HL-60/S4 treated with phorbol 12-myristate 13-acetate at 8.2 ng/mL for 4 days and 3 days (cell line): ENCODE data around the gene LAD1.

Source experiments
- in situ Hi-C: fragments of 300-500 bp; cut with MboI; formaldehyde crosslinking; loops from 2 replicates; pipeline ENCODE4 v1.15.0; 2022; ENCODE audit warnings: low sequenced_read_pairs

The LAD1 gene

GRCh38 chr1:201349092-201349491, 50.0 kb downstream of the LAD1 start:
- in situ Hi-C loops, result no loop called here

DNA sequence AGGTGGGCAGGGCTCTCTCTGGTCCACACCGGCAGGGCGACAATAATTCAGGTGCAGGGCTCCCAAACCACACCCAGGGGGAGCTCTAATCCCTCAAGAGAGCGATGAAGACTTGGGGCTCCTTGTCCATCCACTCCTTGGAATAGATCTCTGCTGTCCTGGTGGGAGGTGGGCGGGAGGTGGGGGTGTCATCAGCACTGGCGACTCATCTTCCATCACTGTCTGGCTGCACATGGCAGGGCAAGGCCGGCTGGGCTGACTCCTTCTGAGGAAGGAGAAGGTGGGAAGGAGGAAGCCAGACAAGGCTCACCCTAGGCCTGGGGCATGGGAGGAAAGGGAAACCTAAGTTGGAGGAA, 50.9 kb downstream of the LAD1 start:
- in situ Hi-C loops, result no loop called here

DNA sequence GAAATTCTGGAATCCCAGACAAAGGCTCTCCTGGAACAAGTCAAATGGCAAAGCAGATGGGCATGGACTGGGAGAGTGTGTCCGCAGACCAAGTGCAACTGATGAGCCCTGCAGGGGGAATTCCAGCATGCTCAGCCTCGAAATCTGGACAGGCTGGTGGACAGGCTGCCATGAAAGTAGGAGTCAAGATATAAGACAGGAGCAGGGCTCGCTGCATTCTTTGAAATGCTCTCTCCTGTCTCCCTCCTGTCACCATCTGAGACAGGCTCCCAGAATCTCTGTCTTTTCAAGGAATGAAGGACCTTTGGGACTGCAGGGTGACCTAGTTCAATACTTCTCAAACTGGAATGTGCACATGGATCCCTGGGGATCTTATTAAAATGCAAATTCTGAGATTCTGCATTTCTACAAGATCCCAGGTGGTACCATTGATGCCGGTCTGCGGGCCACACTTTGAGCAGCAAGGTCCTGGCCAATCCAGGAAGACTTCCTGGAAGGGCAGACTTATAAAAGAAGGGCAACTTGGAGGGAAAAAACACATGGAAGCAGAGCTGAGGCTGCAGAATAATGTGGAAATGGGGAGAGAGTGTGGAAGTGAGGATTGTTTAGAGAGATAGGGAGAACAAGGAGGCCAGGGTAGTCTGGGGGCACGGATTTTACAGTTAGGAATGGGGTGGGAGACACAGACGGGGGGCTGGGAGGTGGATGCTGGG, 51.5 kb downstream of the LAD1 start:
- in situ Hi-C loops, result no loop called here

DNA sequence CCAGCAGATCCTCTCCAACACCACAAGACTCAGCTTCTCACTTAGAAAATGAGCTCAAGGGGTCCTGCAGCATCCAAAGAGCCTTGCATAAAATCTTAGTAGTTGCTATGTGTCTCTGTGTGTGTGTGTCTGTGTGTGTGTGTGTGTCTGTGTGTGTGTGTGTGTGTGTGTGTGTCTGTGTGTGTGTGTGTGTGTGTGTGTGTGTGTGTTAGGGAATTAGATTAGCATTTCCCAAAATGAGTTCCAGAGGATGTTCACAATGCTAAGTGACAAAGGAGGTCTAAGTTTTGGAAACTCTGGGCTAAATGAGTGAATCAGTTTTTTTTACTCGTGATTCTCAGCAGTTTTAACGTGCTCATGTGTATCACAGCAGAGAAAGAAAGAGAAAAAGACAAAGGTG, 52.1 kb downstream of the LAD1 start:
- in situ Hi-C loops, result no loop called here

- in situ Hi-C loops, result no loop called here
These were observed 52.7 kb downstream of the LAD1 start for GRCh38 chr1:201346337-201346939.

DNA sequence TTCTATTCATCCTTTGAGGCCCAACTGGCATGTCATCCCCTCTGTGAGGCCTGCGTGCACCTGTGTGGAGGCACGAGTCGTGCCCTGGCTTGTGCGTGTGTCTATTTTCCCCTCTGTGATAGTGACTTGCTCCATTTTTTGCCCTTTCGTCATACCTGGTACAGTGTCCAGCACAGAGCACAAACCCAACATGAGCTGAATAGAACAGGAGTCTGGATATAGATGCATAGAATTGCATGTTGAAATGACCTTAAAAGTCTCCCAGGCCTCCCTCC, 54.1 kb downstream of the LAD1 start:
- in situ Hi-C loops, result no loop called here

- in situ Hi-C loops, result no loop called here
These were observed 54.7 kb downstream of the LAD1 start for GRCh38 chr1:201344206-201345080.

DNA sequence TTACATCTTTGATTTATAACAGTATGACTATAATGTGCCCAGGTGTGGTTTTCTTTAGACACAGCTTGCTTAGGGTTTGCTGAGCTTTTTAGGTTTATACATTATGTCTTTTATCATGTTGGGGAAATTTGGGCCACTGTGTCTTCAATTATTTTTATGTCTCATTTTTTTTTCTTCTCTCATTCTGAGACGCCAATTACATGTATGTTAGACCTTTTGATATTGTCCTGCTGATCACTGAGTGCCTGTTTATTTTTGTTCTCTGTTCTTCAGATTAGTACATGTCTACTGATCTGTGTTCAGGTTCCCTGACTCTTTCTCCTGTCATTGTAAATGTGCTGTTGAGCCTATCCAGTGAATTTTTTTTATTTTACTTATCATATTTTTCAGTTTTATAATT, 57.7 kb downstream of the LAD1 start:
- in situ Hi-C loops, result no loop called here

GRCh38 chr1:201336711-201337450, 62.2 kb downstream of the LAD1 start:
- in situ Hi-C loops, result no loop called here

GRCh38 chr1:201335901-201336300, 63.2 kb downstream of the LAD1 start:
- in situ Hi-C loops, result no loop called here

GRCh38 chr1:201335174-201335870, 63.8 kb downstream of the LAD1 start:
- in situ Hi-C loops, result no loop called here

DNA sequence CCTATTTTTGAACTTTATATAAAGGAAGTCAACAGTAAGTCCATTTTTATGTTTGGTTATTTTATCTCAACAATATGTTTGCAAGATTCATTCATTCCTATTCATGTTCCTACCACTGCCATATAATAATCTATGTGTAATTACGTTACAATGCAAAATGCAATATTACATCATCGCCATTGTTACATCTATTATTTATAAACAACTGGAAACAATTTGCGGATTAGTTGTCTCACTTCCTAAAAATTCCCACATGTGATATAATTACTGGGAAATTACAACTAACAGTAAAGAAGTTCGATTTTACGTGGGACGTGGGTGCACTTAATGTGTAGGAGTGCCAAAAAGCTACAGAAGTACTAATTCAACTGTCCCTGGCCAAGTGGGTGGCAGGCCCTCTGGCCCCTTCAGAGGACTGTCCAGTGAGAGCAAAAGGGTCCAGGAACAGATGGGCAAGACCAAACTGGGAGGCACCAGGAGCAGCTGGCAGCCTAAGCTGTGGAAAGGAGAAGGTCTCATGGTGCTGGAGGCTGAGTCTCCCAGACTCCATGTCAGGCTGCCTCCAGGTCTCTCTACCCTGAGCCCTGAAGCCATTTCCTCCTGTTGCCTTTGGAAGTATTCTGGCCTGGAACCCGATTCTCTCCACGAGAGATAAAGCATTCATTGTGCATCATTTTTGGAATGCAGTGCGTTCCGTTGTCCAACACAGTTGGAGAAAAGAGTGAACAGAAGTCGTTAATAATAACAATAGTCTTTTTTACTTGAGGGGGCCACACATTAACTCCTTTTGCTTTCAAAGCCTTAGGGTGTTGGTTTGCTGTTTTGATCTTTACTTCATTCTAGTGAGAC, 64.6 kb downstream of the LAD1 start:
- in situ Hi-C loops, result no loop called here

DNA sequence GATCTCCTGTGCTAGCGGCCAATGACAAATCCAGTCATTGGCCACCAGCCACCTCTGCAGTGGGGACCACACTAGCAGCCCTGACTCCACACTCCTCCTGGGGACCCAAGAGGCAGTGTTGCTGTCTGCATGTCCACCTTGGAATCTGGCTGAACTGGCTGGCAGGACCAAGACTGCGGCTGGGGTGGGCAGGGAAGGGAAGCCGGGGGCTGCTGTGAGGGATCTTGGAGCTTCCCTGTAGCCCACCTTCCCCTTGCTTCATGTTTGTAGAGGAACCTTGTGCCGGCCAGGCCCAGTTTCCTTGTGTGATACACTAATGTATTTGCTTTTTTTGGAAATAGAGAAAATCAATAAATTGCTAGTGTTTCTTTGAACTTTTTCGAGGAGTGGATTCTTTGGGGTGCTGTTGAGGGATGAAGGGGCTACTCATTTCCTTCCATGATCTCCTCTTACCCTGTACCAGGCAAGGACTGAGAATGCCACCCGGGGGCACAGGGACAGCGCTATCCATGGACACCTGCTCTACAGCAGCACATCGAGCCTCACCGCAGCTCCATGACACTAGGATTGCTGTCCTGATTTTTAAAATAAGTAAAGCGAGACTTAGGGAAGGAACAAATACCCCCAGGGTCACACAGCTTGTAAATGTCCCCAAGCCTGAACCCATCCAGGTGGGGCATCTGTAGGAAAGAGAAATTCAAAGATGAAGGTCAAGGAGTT, 66.3 kb downstream of the LAD1 start:
- in situ Hi-C loops, result no loop called here

DNA sequence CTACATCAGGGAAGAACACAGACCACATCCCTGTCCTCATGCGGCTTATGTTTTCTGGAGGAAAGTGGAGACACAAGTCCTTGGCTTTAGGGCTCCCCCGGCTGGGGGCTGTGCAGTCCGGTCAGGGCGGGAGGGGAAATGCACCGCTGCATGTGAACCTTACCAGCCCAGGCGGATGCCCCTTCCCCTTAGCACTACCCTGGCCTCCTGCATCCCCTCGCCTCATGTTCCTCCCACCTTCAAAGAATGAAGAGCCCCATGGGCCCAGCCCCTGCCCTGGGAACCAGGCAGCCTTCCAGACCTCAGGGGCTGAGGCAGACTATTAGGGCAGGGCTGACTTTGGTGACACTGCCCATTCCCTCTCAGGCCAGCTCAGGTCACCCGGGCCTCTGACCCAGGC, 67.1 kb downstream of the LAD1 start:
- in situ Hi-C loops, result no loop called here

DNA sequence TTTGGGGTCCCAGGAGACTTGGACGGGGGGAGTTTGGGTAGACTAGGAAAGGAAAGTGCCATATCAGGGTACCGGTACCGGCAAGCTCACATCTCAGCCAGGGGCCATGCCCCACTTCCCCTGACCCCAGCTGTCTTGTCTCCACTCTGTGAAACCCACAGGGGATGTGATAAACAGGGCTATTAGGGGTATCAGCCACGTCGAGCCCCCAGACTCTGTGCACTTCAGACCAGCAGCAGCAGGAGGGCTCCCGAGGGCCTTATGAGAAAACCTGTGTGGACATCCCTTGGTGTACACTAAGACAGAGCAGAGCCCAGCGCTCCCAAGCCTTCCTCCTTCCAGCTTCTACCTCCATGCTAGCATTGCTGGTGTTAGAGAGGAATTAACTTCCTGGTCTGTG, 68.0 kb downstream of the LAD1 start:
- in situ Hi-C loops, result no loop called here
